ENCODE measurements around the gene ATF5.
A peak's percentile ranks its signal among the peaks of the same experiment; 100 is the strongest.

The ATF5 gene

GRCh38 chr19:49977881-49978280 is 48.9 kb downstream of the ATF5 start:
- TF ChIP-seq, protein P1, sequence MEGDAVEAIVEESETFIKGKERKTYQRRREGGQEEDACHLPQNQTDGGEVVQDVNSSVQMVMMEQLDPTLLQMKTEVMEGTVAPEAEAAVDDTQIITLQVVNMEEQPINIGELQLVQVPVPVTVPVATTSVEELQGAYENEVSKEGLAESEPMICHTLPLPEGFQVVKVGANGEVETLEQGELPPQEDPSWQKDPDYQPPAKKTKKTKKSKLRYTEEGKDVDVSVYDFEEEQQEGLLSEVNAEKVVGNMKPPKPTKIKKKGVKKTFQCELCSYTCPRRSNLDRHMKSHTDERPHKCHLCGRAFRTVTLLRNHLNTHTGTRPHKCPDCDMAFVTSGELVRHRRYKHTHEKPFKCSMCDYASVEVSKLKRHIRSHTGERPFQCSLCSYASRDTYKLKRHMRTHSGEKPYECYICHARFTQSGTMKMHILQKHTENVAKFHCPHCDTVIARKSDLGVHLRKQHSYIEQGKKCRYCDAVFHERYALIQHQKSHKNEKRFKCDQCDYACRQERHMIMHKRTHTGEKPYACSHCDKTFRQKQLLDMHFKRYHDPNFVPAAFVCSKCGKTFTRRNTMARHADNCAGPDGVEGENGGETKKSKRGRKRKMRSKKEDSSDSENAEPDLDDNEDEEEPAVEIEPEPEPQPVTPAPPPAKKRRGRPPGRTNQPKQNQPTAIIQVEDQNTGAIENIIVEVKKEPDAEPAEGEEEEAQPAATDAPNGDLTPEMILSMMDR (conservative IDR thresholded peaks at IDR 0.05) = no peak
- peak overlapping the region; percentile 59 for H3K27ac ChIP-seq

DNA sequence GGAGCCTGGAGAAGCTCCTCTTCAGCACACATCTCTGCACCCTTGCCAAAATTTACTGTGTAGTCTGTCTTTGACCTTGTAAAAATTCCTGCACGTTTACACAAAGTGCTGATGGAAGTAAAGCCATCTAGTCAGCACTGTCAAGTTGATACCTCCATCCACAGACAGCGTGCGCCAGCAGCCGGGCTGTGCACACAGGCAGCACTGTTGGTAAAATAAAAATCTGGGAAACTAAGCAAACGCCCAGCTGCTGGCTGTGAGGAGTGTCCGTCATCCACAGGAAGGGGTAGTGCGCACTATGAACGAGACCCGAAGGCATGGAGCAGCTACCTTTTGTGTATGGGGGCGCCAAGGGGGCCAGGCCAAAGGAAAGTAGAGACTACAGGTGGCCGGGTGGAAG is 49.3 kb downstream of the ATF5 start:
- TF ChIP-seq, protein P1 (conservative IDR thresholded peaks at IDR 0.05) = no peak
- H3K27ac ChIP-seq = peak overlapping the region; percentile 59

GRCh38 chr19:49981603-49982593 is 52.9 kb downstream of the ATF5 start:
- TF ChIP-seq, protein P1 (conservative IDR thresholded peaks at IDR 0.05) = no peak

More at GRCh38 chr19:49981603-49982593, 52.9 kb downstream of the ATF5 start:
- H3K27ac ChIP-seq = no peak overlapping the region
